SK-N-SH (cell line): ENCODE measurements around the gene TMEM176B. TPM values are rescaled to one million over a fixed set of nuclear protein-coding genes. Genes with fewer than 3 reads are reported as not detected.
A peak's percentile ranks its signal among the peaks of the same experiment; 100 is the strongest.

Source experiments
- CTCF ChIA-PET: fragments of 300-600, 350-600 bp; formaldehyde crosslinking; extraction: SDS; loops from one replicate; lab custom pipeline; 2021; lab: Yijun Ruan, JAX
- POLR2A ChIA-PET: fragments of 350-600 bp; sonication (Branson Sonifier 250); formaldehyde crosslinking; extraction: SDS; loops from one replicate; lab custom pipeline; 2020; ENCODE audit warnings: antibody characterized with exemption, inconsistent platforms; lab: Yijun Ruan, JAX
- DNase-seq: peaks from one replicate; pipeline ENCODE4 v3.0.0; 2012
- H2AFZ ChIP-seq: fragments of 200-600 bp; sonication (generic); 2 replicates; pipeline ENCODE4 v1.8.1; 2016; ENCODE audit warnings: antibody characterized with exemption, mild to moderate bottlenecking, low read depth
- H3F3A ChIP-seq: fragments of 200-600 bp; sonication (generic); replicated peaks from 2 replicates; pipeline ENCODE3; 2016; ENCODE audit warnings: antibody characterized with exemption, mild to moderate bottlenecking; ENCODE audit not compliant: insufficient read depth
- H3K27ac ChIP-seq, 2 experiments: fragments of 200-500 bp in 1 of 2; fragments of 200-600 bp in 1 of 2; sonication (Bioruptor generic) in 1 of 2; sonication (generic), shearing (Covaris generic) in 1 of 2; 2 replicates each; pipeline versions ENCODE4 v1.5.1 to v1.6.1; 2014 to 2016; ENCODE audit warnings: low read depth in 2 of 2, inconsistent platforms in 1 of 2, low read length in 1 of 2, mild to moderate bottlenecking in 1 of 2, mixed read lengths in 1 of 2
- H3K27me3 ChIP-seq: fragments of 200-600 bp; sonication (generic), shearing (Covaris generic); 2 replicates; pipeline ENCODE4 v1.6.1; 2016; ENCODE audit warnings: mixed run types; ENCODE audit not compliant: insufficient read depth
- H3K36me3 ChIP-seq, 2 experiments: fragments of 200-500 bp in 1 of 2; fragments of 200-600 bp in 1 of 2; sonication (Bioruptor generic) in 1 of 2; sonication (generic) in 1 of 2; replicated peaks in 1 of 2; 2 replicates each; pipeline versions ENCODE3 to v1.5.1; 2014 to 2016; ENCODE audit warnings: low read length in 1 of 2, mild to moderate bottlenecking in 1 of 2; ENCODE audit not compliant: insufficient read depth in 2 of 2, control insufficient read depth in 1 of 2
- H3K4me1 ChIP-seq, 2 experiments: fragments of 200-500 bp in 1 of 2; fragments of 200-600 bp in 1 of 2; sonication (Bioruptor generic) in 1 of 2; sonication (generic), shearing (Covaris generic) in 1 of 2; 2 replicates each; pipeline versions ENCODE4 v1.5.1 to v1.6.1; 2014 to 2016; ENCODE audit warnings: low read depth in 1 of 2, low read length in 1 of 2, mixed run types in 1 of 2; ENCODE audit not compliant: insufficient read depth in 2 of 2, control insufficient read depth in 1 of 2
- H3K4me2 ChIP-seq: fragments of 200-600 bp; sonication (generic), shearing (Covaris generic); 2 replicates; pipeline ENCODE4 v1.6.1; 2017; ENCODE audit warnings: mixed run types
- H3K4me3 ChIP-seq, 2 experiments: fragments of 200-500 bp in 1 of 2; fragments of 200-600 bp in 1 of 2; sonication (Bioruptor generic) in 1 of 2; sonication (generic), shearing (Covaris generic) in 1 of 2; 2 replicates each; pipeline versions ENCODE4 v1.5.1 to v1.8.1; 2014 to 2016; ENCODE audit warnings: low read depth in 2 of 2, inconsistent platforms in 1 of 2, low read length in 1 of 2, mild to moderate bottlenecking in 1 of 2, mixed read lengths in 1 of 2, moderate library complexity in 1 of 2
- H3K79me2 ChIP-seq: fragments of 200-600 bp; sonication (generic); 2 replicates; pipeline ENCODE4 v1.8.1; 2017; ENCODE audit warnings: mild to moderate bottlenecking; ENCODE audit not compliant: insufficient read depth
- H3K9ac ChIP-seq: fragments of 200-600 bp; sonication (generic); 2 replicates; pipeline ENCODE4 v1.6.1; 2017; ENCODE audit warnings: mixed run types
- H3K9me2 ChIP-seq: fragments of 200-600 bp; sonication (generic); 2 replicates; pipeline ENCODE4 v1.6.1; 2017; ENCODE audit warnings: mixed run types
- H3K9me3 ChIP-seq: fragments of 200-600 bp; sonication (generic); 2 replicates; pipeline ENCODE4 v1.6.1; 2017; ENCODE audit warnings: mixed run types, mild to moderate bottlenecking, moderate library complexity
- H4K20me1 ChIP-seq: fragments of 200-600 bp; sonication (generic); 2 replicates; pipeline ENCODE4 v1.6.1; 2017; ENCODE audit warnings: mild to moderate bottlenecking, mixed run types; ENCODE audit not compliant: insufficient read depth
- CHD2 ChIP-seq: fragments of 150-350 bp; IDR thresholded peaks from 2 replicates; pipeline ENCODE4 v1.6.1; 2018; ENCODE audit warnings: low read length; ENCODE audit not compliant: partially characterized antibody
- ELF1 ChIP-seq: IDR thresholded peaks from 2 replicates; pipeline ENCODE4 v1.4.0; 2012
- EZH2phosphoT487 ChIP-seq: fragments of 200-600 bp; sonication (generic); IDR thresholded peaks from 2 replicates; pipeline ENCODE4 v1.6.1; 2017; ENCODE audit warnings: low read depth, mixed run types, mild to moderate bottlenecking, antibody characterized with exemption, moderate library complexity, borderline replicate concordance
- FOSL2 ChIP-seq: IDR thresholded peaks from 2 replicates; pipeline ENCODE4 v1.4.0; 2012; ENCODE audit warnings: low read depth, mild to moderate bottlenecking, moderate library complexity, borderline replicate concordance
- MEF2A ChIP-seq: IDR thresholded peaks from 2 replicates; pipeline ENCODE4 v1.4.0; 2012; ENCODE audit warnings: low read depth, borderline replicate concordance
- MXI1 ChIP-seq: IDR thresholded peaks from 2 replicates; pipeline ENCODE4 v1.6.1; 2012; ENCODE audit warnings: mild to moderate bottlenecking, low read depth, low read length, improper control_type of control experiment
- NFIC ChIP-seq: IDR thresholded peaks from 2 replicates; pipeline ENCODE4 v1.4.0; 2012; ENCODE audit warnings: borderline replicate concordance
- POLR2AphosphoS5 ChIP-seq: IDR thresholded peaks from 2 replicates; pipeline ENCODE4 v1.6.1; 2012; ENCODE audit warnings: low read depth, low read length
- RAD21 ChIP-seq: IDR thresholded peaks from 2 replicates; pipeline ENCODE4 v1.6.1; 2012; ENCODE audit warnings: mild to moderate bottlenecking, low read length
- RFX5 ChIP-seq: IDR thresholded peaks from 2 replicates; pipeline ENCODE4 v1.6.1; 2012; ENCODE audit warnings: mild to moderate bottlenecking, improper control_type of control experiment, low read length
- TCF12 ChIP-seq: IDR thresholded peaks from 2 replicates; pipeline ENCODE4 v1.4.0; 2012
- YY1 ChIP-seq: IDR thresholded peaks from 2 replicates; pipeline ENCODE4 v1.4.0; 2012; ENCODE audit warnings: low read depth, mild to moderate bottlenecking
- WGBS: methylation state at CpG from one replicate; pipeline ENCODE4 v1.1.6; 2017; ENCODE audit warnings: low lambda C conversion rate; 5-methylcytosine and 5-hydroxymethylcytosine counted together
- polyA plus RNA-seq, 3 experiments: library from polyadenylated mRNA; depleted of rRNA; stranded (reverse); fragments of >200 nt; gene quantifications; 2 replicates each; pipeline ENCODE4 v1.2.3, GENCODE V29; 2012
- TF ChIP-seq, protein P1 (sequence below): fragments of 200-600 bp; sonication (generic); IDR thresholded peaks from 2 replicates; pipeline ENCODE4 v1.6.1; 2017; ENCODE audit warnings: antibody characterized with exemption, mild to moderate bottlenecking, moderate library complexity
- TF ChIP-seq, protein P2 (sequence below): IDR thresholded peaks from 2 replicates; pipeline ENCODE4 v1.4.0; 2012; ENCODE audit warnings: low read depth, borderline replicate concordance
- TF ChIP-seq, protein P3 (sequence below): fragments of 150-350 bp; IDR thresholded peaks from 2 replicates; pipeline ENCODE4 v1.6.1; 2016; ENCODE audit warnings: mild to moderate bottlenecking, low read depth, low read length
- TF ChIP-seq, protein P4 (sequence below): fragments of 150-350 bp; IDR thresholded peaks from 2 replicates; pipeline ENCODE4 v1.6.1; 2017; ENCODE audit warnings: antibody characterized with exemption, low read length, low read depth, borderline replicate concordance

TMEM176B gene
- polyA plus RNA-seq, 1 of the 3 experiments (the other 2 are of a cell fraction) = not detected

DNA sequence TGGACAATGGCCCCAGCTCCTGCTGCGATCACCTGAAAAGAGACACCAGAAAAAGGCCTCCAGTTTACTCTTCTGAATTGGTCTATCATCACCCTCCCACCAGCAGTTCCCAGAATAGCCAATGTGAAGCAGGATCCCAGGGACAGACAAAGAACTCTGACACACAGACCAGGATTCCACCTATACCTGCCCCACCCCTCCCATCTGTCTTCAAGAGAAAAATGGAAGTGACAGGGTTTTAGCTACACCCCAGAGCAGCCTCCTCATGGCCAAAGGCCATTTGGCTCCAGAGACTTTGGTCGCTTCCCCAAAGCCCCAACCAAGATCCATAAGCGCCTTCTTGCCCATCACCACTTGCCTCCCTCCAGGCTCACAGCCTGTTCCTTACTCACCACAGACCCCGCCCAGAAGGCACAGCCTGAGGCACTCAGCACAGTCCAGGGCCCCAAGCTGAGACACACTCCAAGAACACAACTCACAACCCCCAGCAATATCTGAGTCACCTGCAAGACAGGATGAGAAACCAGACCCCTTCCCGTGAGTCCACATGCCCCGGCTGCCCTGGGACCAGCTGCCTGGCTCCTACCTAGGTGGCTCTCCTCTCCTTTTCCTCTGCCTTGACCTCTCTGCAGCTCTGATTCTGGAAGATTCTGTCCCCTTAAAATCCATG, 6.5 kb downstream of the TMEM176B start:
- POLR2A ChIA-PET = no interaction called here
- Histone ChIP-seq H3F3A (no peaks in the 10 kb centered on the region), H3K79me2 (no peaks in the 10 kb centered on the region), H3K27ac (no peak overlapping the region), H3K27me3 (no peaks in the 10 kb centered on the region), H2AFZ (no peak overlapping the region), H4K20me1 (no peaks in the 10 kb centered on the region), H3K36me3 (no peaks in the 10 kb centered on the region), H3K9me2 (no peaks in the 10 kb centered on the region), H3K9me3 (no peaks in the 10 kb centered on the region), H3K4me2 (no peak overlapping the region), H3K9ac (no peak overlapping the region), H3K4me3 (no peak overlapping the region), H3K4me1 (peaks cover under 1 to 25% of the 10 kb centered on the region in 2 experiments; a peak in 3 of 4 replicates)
- WGBS = 46% methylated on average over 6 of the region's 6 CpGs
- CTCF ChIA-PET = interaction anchor here (0.5 to 9.3 kb wide), 9 partner anchors 15 to 195 kb away, joined by 3 to 72 read pairs (median 4); no protein-coding TSS in a partner anchor
- DNase-seq = peak; percentile 8
- TF ChIP-seq RFX5 (no peak), TCF12 (no peak), POLR2AphosphoS5 (no peak), RAD21 (no peak), FOSL2 (no peak), CHD2 (no peak), ELF1 (no peak), NFIC (no peak)
- TF ChIP-seq, protein P1, sequence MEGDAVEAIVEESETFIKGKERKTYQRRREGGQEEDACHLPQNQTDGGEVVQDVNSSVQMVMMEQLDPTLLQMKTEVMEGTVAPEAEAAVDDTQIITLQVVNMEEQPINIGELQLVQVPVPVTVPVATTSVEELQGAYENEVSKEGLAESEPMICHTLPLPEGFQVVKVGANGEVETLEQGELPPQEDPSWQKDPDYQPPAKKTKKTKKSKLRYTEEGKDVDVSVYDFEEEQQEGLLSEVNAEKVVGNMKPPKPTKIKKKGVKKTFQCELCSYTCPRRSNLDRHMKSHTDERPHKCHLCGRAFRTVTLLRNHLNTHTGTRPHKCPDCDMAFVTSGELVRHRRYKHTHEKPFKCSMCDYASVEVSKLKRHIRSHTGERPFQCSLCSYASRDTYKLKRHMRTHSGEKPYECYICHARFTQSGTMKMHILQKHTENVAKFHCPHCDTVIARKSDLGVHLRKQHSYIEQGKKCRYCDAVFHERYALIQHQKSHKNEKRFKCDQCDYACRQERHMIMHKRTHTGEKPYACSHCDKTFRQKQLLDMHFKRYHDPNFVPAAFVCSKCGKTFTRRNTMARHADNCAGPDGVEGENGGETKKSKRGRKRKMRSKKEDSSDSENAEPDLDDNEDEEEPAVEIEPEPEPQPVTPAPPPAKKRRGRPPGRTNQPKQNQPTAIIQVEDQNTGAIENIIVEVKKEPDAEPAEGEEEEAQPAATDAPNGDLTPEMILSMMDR = no peak
- TF ChIP-seq, protein P2, sequence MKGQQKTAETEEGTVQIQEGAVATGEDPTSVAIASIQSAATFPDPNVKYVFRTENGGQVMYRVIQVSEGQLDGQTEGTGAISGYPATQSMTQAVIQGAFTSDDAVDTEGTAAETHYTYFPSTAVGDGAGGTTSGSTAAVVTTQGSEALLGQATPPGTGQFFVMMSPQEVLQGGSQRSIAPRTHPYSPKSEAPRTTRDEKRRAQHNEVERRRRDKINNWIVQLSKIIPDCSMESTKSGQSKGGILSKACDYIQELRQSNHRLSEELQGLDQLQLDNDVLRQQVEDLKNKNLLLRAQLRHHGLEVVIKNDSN = no peak

DNA sequence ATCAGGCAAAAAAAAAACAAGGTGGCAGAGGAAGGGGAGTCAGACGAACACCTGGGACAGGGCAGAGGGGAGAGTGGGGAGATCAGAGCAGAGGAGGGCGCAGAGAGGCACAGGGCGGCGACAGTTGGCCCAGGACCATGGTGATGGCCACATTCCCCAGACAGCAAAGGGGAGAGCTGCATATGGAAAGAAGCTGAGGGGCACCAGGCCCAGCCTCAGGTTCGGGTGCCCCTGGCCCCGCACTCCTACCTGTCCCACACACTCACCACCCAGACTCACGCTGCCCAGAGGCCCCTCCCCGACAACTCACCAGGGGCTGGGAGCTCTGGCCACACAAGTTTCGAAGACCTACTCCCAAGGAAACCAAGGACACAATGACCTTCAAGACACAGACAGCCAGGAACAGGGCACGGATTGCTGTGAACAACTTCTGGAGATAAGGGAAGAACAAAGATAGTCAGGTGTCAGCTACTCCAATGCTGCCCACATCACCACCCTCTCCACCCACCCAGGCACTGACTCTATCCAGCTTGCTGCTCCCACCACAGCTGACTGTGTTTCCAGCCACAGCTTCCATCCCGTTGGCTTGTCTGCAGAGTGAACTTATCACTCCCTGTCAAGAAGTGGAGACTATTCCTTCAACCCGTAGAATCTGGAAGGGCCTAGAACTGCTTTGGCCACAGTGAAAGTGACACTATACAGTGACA, 8.3 kb downstream of the TMEM176B start:
- Histone ChIP-seq H3K4me1 (peaks cover 19 to 43% of the 10 kb centered on the region in 2 experiments; a peak in 3 of 4 replicates), H3K27me3 (no peaks in the 10 kb centered on the region), H3K9ac (no peak overlapping the region), H2AFZ (no peak overlapping the region), H3K79me2 (no peaks in the 10 kb centered on the region), H3K4me3 (no peak overlapping the region), H3K36me3 (no peaks in the 10 kb centered on the region), H3K9me3 (no peaks in the 10 kb centered on the region), H3K9me2 (no peaks in the 10 kb centered on the region), H3F3A (no peaks in the 10 kb centered on the region), H3K27ac (no peak overlapping the region; a peak in 1 of 4 replicates), H3K4me2 (no peak overlapping the region), H4K20me1 (no peaks in the 10 kb centered on the region)
- CTCF ChIA-PET = interaction anchor here (0.8 to 9.3 kb wide), 7 partner anchors 16 to 191 kb away, joined by 3 to 72 read pairs (median 4); no protein-coding TSS in a partner anchor
- DNase-seq = peak; percentile 14
- 59% methylated on average over 12 of the region's 12 CpGs for WGBS
- no peak for TF ChIP-seq CHD2
- no peak for TF ChIP-seq YY1
- TF ChIP-seq POLR2AphosphoS5 = no peak
- TF ChIP-seq, protein P3, sequence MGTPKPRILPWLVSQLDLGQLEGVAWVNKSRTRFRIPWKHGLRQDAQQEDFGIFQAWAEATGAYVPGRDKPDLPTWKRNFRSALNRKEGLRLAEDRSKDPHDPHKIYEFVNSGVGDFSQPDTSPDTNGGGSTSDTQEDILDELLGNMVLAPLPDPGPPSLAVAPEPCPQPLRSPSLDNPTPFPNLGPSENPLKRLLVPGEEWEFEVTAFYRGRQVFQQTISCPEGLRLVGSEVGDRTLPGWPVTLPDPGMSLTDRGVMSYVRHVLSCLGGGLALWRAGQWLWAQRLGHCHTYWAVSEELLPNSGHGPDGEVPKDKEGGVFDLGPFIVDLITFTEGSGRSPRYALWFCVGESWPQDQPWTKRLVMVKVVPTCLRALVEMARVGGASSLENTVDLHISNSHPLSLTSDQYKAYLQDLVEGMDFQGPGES = no peak
- TF ChIP-seq, protein P1 = no peak
- TF ChIP-seq MEF2A = no peak
- TF ChIP-seq, protein P4, sequence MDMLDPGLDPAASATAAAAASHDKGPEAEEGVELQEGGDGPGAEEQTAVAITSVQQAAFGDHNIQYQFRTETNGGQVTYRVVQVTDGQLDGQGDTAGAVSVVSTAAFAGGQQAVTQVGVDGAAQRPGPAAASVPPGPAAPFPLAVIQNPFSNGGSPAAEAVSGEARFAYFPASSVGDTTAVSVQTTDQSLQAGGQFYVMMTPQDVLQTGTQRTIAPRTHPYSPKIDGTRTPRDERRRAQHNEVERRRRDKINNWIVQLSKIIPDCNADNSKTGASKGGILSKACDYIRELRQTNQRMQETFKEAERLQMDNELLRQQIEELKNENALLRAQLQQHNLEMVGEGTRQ = no peak
- TF ChIP-seq EZH2phosphoT487 = no peak
- TF ChIP-seq MXI1 = no peak
- POLR2A ChIA-PET = no interaction called here
